Activated CD8-positive, alpha-beta T cell treated with anti-CD3 and anti-CD28 coated beads for 36 hours (primary cell): ENCODE data around the gene ADAMTS16. TPM values are rescaled to one million over a fixed set of nuclear protein-coding genes. Genes with fewer than 3 reads are reported as not detected.

Source experiments
- ATAC-seq: fragments of 200-7000 bp; cut with Tn5 transposase; one replicate; pipeline ENCODE4 v1.10.0; 2021; ENCODE audit warnings: mild to moderate bottlenecking, moderate library complexity
- CTCF ChIA-PET: fragments of 350-600 bp; sonication (Branson Sonifier 250); formaldehyde crosslinking; loops from one replicate; lab custom pipeline; 2021; ENCODE audit warnings: antibody characterized with exemption; lab: Charles Lee
- POLR2A ChIA-PET: fragments of 350-600 bp; sonication (Branson Sonifier 250); formaldehyde crosslinking; loops from one replicate; lab custom pipeline; 2021; ENCODE audit warnings: antibody characterized with exemption; lab: Charles Lee
- DNase-seq: peaks from one replicate; pipeline ENCODE4 v3.0.0-alpha.2; 2020
- H3K27ac Mint-ChIP-seq: one replicate; pipeline ENCODE4 v1.8.0; 2021; ENCODE audit warnings: mild to moderate bottlenecking, mixed read lengths
- H3K27me3 Mint-ChIP-seq: one replicate; pipeline ENCODE4 v1.8.0; 2021; ENCODE audit warnings: mixed read lengths
- H3K36me3 Mint-ChIP-seq: one replicate; pipeline ENCODE4 v1.8.0; 2021; ENCODE audit warnings: low read depth, mixed read lengths
- H3K4me1 Mint-ChIP-seq: one replicate; pipeline ENCODE4 v1.8.0; 2021; ENCODE audit warnings: low read depth, mixed read lengths
- H3K4me3 Mint-ChIP-seq: one replicate; pipeline ENCODE4 v1.8.0; 2021; ENCODE audit warnings: mild to moderate bottlenecking, moderate library complexity, mixed read lengths
- H3K9me3 Mint-ChIP-seq: one replicate; pipeline ENCODE4 v1.8.0; 2021; ENCODE audit warnings: mixed read lengths
- intact Hi-C: fragments of 100-400 bp; cut with micrococcal nuclease; formaldehyde crosslinking; loops from one replicate; pipeline ENCODE4 v1.10.0; 2022
- total RNA-seq, 2 experiments: library from RNA; stranded (reverse); gene quantifications; one replicate each; pipeline ENCODE4 v1.2.3, GENCODE V29; 2021
- TF ChIP-seq, protein P1 (sequence below): fragments of 200-600 bp; IDR thresholded peaks from one replicate; pipeline ENCODE4 v1.8.0; 2022; ENCODE audit warnings: antibody characterized with exemption, mild to moderate bottlenecking

ADAMTS16 gene
- total RNA-seq, 2 experiments from 2014 or later, result not detected

GRCh38 chr5:5250758-5251157 lies 110.6 kb downstream of the ADAMTS16 start:
- Mint-ChIP-seq H3K4me1 (no peaks in the 10 kb centered on the region), H3K27me3 (peaks cover 2% of the 10 kb centered on the region), H3K4me3 (no peak overlapping the region), H3K9me3 (peaks cover 9% of the 10 kb centered on the region), H3K27ac (no peak overlapping the region), H3K36me3 (no peaks in the 10 kb centered on the region)
- ChIA-PET CTCF (no interaction called here), POLR2A (no interaction called here)
- intact Hi-C loops, result no loop called here
- TF ChIP-seq, protein P1, sequence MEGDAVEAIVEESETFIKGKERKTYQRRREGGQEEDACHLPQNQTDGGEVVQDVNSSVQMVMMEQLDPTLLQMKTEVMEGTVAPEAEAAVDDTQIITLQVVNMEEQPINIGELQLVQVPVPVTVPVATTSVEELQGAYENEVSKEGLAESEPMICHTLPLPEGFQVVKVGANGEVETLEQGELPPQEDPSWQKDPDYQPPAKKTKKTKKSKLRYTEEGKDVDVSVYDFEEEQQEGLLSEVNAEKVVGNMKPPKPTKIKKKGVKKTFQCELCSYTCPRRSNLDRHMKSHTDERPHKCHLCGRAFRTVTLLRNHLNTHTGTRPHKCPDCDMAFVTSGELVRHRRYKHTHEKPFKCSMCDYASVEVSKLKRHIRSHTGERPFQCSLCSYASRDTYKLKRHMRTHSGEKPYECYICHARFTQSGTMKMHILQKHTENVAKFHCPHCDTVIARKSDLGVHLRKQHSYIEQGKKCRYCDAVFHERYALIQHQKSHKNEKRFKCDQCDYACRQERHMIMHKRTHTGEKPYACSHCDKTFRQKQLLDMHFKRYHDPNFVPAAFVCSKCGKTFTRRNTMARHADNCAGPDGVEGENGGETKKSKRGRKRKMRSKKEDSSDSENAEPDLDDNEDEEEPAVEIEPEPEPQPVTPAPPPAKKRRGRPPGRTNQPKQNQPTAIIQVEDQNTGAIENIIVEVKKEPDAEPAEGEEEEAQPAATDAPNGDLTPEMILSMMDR, result no peak
- DNase-seq, result no peak
- ATAC-seq, result no peak

DNA sequence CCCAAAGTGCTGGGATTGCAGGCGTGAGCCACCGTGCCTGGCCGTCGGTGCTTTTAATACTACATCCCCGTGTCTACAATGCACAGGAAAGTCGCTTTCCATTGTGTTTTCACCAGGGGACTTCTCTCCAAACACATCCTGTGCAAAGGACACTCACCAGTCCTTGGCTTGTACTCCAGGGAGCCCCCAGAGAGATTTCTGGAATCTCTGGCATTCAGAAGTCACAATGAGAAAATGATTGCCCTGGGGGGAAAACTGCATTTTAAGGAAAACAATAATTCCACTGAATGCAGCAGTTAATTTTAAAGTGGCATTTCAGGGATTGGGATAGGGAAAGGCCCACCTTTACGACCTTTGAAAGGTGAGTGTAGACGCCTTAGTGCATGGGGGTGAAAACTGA lies 112.0 kb downstream of the ADAMTS16 start:
- ChIA-PET CTCF (no interaction called here), POLR2A (no interaction called here)
- H3K27me3 Mint-ChIP-seq, result peaks cover 2% of the 10 kb centered on the region
- no peak overlapping the region for H3K27ac Mint-ChIP-seq
- H3K9me3 Mint-ChIP-seq, result peaks cover 9% of the 10 kb centered on the region
- ATAC-seq (no peak), DNase-seq (no peak)
- intact Hi-C loops, result no loop called here
- TF ChIP-seq, protein P1, result no peak
- no peak overlapping the region for H3K4me3 Mint-ChIP-seq
- H3K4me1 Mint-ChIP-seq, result no peaks in the 10 kb centered on the region
- H3K36me3 Mint-ChIP-seq, result no peaks in the 10 kb centered on the region

DNA sequence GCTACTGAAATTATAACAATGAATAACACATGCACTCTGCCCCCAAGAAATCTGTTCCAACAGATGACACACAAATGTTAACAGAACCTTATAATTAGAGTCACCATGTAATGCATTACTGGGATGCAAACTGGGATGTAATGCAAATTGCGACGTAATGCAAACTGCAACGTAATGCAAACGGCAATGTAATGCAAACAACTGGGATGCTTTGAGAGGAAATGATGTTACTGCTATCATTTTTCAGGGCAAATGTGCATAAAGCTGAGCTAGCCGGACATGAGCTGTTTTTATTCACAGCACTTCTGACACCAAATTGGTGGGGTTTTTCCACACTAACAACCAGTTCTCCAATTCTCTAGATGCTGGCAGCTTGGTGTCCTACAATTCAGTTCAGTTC lies 117.2 kb downstream of the ADAMTS16 start:
- ChIA-PET CTCF (no interaction called here), POLR2A (no interaction called here)
- Mint-ChIP-seq H3K27ac (no peak overlapping the region), H3K36me3 (no peaks in the 10 kb centered on the region), H3K4me3 (no peak overlapping the region), H3K4me1 (no peaks in the 10 kb centered on the region), H3K27me3 (no peaks in the 10 kb centered on the region), H3K9me3 (peaks cover 9% of the 10 kb centered on the region)
- TF ChIP-seq, protein P1, result no peak
- intact Hi-C loops, result no loop called here
- ATAC-seq (no peak), DNase-seq (no peak)

DNA sequence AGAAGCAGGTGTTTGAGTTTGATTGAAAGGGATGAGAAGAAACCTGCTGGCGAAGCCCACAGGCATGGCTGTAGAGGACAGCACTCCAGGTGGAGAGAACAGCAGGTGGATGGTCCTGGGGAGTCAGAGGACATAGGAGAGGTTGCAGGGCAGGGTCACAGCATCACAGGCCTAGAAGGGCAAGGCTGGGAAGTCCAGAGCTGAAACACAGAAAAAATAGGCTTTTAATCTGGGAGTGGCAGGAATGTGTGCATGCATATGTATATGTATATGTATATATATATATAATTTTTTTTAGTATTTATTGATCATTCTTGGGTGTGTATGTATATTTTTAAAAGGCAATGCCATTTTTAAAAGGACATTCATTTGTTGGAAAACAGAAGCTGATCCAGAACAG lies 118.4 kb downstream of the ADAMTS16 start:
- H3K27ac Mint-ChIP-seq, result no peak overlapping the region
- POLR2A ChIA-PET, result no interaction called here

GRCh38 chr5:5264727-5265126 lies 124.6 kb downstream of the ADAMTS16 start:
- no peak overlapping the region for H3K4me3 Mint-ChIP-seq
- ChIA-PET POLR2A (no interaction called here), CTCF (no interaction called here)
- H3K4me1 Mint-ChIP-seq, result no peaks in the 10 kb centered on the region
- intact Hi-C loops, result no loop called here
- H3K27ac Mint-ChIP-seq, result no peak overlapping the region
- H3K36me3 Mint-ChIP-seq, result no peaks in the 10 kb centered on the region
- H3K9me3 Mint-ChIP-seq, result no peaks in the 10 kb centered on the region
- ATAC-seq (no peak), DNase-seq (no peak)
- TF ChIP-seq, protein P1, result no peak
- H3K27me3 Mint-ChIP-seq, result no peaks in the 10 kb centered on the region

More for the DNA sequence above, 118.4 kb downstream of the ADAMTS16 start:
- H3K4me1 Mint-ChIP-seq, result no peaks in the 10 kb centered on the region
- H3K27me3 Mint-ChIP-seq, result no peaks in the 10 kb centered on the region
- no peak for DNase-seq
- ATAC-seq, result no peak
- TF ChIP-seq, protein P1, result no peak
- CTCF ChIA-PET, result no interaction called here
- intact Hi-C loops, result no loop called here
- no peaks in the 10 kb centered on the region for H3K36me3 Mint-ChIP-seq
- no peak overlapping the region for H3K4me3 Mint-ChIP-seq
- H3K9me3 Mint-ChIP-seq, result peaks cover 8% of the 10 kb centered on the region
